Suprapubic skin (tissue), 4 donors: ENCODE data around the gene ATP13A3. TPM values are rescaled to one million over a fixed set of nuclear protein-coding genes. Genes with fewer than 3 reads are reported as not detected.

ENCODE experiments used
- DNase-seq, 2 donors: peaks; one replicate each; pipeline ENCODE4 v3.0.0-alpha.2; 2019; ENCODE audit warnings: low spot score in 2 of 2
- H3K27ac ChIP-seq: fragments of 200-600 bp; sonication (generic); one replicate; pipeline ENCODE4 v1.5.1; 2019
- H3K27me3 ChIP-seq: fragments of 200-600 bp; sonication (generic); one replicate; pipeline ENCODE4 v1.5.1; 2019
- H3K36me3 ChIP-seq: fragments of 200-600 bp; sonication (generic); one replicate; pipeline ENCODE4 v1.5.1; 2019
- H3K4me1 ChIP-seq: fragments of 200-600 bp; sonication (generic); one replicate; pipeline ENCODE4 v1.5.1; 2019
- H3K4me3 ChIP-seq: fragments of 200-600 bp; sonication (generic); one replicate; pipeline ENCODE4 v1.5.1; 2019; ENCODE audit warnings: mild to moderate bottlenecking
- H3K9me3 ChIP-seq: fragments of 200-600 bp; sonication (generic); one replicate; pipeline ENCODE4 v1.5.1; 2019
- EP300 ChIP-seq: sonication (generic); formaldehyde crosslinking; IDR thresholded peaks from one replicate; pipeline ENCODE4 v1.6.1; 2017; ENCODE audit warnings: antibody characterized with exemption
- POLR2A ChIP-seq, 2 donors: fragments of 450-650 bp; IDR thresholded peaks; one replicate each; pipeline ENCODE4 v1.6.1; 2017; ENCODE audit warnings: antibody characterized with exemption in 2 of 2, mild to moderate bottlenecking in 2 of 2, moderate library complexity in 2 of 2
- POLR2AphosphoS5 ChIP-seq, 3 donors: sonication (generic); formaldehyde crosslinking; IDR thresholded peaks; one replicate each; pipeline ENCODE4 v1.6.1; 2017; ENCODE audit warnings: antibody characterized with exemption in 3 of 3
- WGBS: methylation state at CpG from one replicate; pipeline ENCODE4 v1.1.5; 2018; 5-methylcytosine and 5-hydroxymethylcytosine counted together
- total RNA-seq, 4 donors: library from RNA; depleted of rRNA; stranded (reverse); fragments of >200 nt; gene quantifications; one replicate each; pipeline ENCODE4 v1.1.0, GENCODE V29; 2016
- TF ChIP-seq, protein P1 (sequence below), 2 donors: fragments of 200-600 bp in 1 of 2; fragments of 450-650 bp in 1 of 2; sonication (generic) in 1 of 2; IDR thresholded peaks; one replicate each; pipeline ENCODE4 v1.5.1; 2016 to 2019; ENCODE audit warnings: antibody characterized with exemption in 2 of 2, mild to moderate bottlenecking in 1 of 2, moderate library complexity in 1 of 2

The ATP13A3 gene
- total RNA-seq, 4 donors from 2014 or later: 49.3 to 76.0 (median 64.0) TPM

DNA sequence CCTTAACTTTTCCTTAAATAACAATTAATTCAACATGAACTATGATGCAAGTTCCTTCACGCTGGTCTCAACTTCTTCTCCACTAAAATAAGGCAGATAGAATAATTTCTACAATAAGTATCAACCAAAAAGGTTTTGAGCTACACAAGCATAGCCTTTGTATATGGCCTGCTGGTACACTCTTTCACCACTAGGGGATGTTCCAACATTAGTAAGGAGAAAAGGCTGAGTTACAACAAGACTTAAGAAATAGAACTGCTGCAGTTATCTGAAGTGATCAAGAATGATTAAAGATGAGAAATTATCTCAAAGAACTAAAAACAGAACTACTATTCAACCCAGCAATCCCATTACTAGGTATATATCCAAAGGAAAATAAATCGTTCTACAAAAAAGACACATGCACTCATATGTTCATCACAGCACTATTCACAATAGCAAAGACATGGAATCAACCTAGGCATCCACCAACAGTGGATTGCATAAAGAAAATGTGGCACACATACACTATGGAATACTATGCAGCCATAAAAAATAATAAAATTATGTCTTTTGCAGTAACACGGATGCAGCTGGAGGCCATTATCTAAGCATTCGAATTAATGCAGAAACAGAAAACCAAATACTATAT, 14.4 kb downstream of the ATP13A3 start:
- no peaks in the 10 kb centered on the region for H3K27me3 ChIP-seq
- no peaks in the 10 kb centered on the region for H3K9me3 ChIP-seq
- peaks cover 12% of the 10 kb centered on the region for H3K4me1 ChIP-seq
- DNase-seq: no peak
- 74% methylated on average over 4 of the region's 4 CpGs for WGBS
- TF ChIP-seq POLR2AphosphoS5 (IDR thresholded peaks at IDR 0.05) (no peak), POLR2A (IDR thresholded peaks at IDR 0.05) (no peak)
- TF ChIP-seq, protein P1, sequence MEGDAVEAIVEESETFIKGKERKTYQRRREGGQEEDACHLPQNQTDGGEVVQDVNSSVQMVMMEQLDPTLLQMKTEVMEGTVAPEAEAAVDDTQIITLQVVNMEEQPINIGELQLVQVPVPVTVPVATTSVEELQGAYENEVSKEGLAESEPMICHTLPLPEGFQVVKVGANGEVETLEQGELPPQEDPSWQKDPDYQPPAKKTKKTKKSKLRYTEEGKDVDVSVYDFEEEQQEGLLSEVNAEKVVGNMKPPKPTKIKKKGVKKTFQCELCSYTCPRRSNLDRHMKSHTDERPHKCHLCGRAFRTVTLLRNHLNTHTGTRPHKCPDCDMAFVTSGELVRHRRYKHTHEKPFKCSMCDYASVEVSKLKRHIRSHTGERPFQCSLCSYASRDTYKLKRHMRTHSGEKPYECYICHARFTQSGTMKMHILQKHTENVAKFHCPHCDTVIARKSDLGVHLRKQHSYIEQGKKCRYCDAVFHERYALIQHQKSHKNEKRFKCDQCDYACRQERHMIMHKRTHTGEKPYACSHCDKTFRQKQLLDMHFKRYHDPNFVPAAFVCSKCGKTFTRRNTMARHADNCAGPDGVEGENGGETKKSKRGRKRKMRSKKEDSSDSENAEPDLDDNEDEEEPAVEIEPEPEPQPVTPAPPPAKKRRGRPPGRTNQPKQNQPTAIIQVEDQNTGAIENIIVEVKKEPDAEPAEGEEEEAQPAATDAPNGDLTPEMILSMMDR (IDR thresholded peaks at IDR 0.05): peak; percentile 89 to 98
- no peaks in the 10 kb centered on the region for H3K36me3 ChIP-seq
- H3K27ac ChIP-seq: no peak overlapping the region
- no peak overlapping the region for H3K4me3 ChIP-seq

DNA sequence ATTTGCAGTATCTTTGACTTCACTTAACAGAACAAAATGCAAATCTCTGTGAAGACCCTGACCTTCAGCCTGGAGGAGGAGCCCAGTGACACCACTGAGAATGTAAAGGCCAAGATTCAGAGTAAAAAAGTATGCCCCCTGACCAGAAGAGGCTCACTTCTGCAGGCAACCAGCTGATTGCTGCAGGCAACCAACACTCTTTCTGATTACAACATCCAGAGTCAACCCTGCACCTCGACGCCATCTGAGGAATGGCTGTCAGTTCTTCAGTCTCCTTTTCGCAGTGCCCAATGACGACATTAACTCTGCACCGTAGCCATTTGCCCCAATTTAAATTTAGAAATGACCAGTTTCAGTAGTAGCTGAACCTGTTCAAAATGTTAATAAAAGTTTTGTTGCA, 14.9 kb downstream of the ATP13A3 start:
- no peak for DNase-seq
- H3K9me3 ChIP-seq: no peaks in the 10 kb centered on the region

DNA sequence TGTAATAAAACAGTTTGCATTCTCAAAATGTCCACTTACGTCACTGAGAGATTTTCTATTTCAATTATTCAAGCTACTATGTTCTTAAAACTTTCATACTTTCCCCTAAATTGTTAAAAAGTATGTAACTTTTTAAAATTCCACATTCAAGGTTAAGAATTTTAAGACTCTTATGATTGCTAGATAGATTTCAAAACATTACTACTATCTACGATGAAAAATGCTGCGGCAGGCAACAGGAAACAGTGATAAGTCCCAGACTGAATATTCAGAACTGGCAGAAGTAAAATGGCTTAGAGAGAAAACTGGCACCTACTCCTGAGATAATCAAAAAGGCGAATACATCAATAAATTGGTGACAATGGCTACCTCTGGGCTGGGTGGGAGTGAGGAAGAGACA, 16.2 kb downstream of the ATP13A3 start:
- no peak overlapping the region for H3K27ac ChIP-seq
- peaks cover 17% of the 10 kb centered on the region for H3K4me1 ChIP-seq
- H3K27me3 ChIP-seq: no peaks in the 10 kb centered on the region
- DNase-seq: no peak
- H3K4me3 ChIP-seq: no peak overlapping the region
- 80% methylated on average over 4 of the region's 4 CpGs for WGBS
- no peaks in the 10 kb centered on the region for H3K9me3 ChIP-seq
- no peaks in the 10 kb centered on the region for H3K36me3 ChIP-seq
- TF ChIP-seq EP300: no peak
- no peak for TF ChIP-seq POLR2A (IDR thresholded peaks at IDR 0.05)
- TF ChIP-seq, protein P1 (IDR thresholded peaks at IDR 0.05): no peak
- no peak for TF ChIP-seq POLR2AphosphoS5 (IDR thresholded peaks at IDR 0.05)

More for the DNA sequence above, 14.9 kb downstream of the ATP13A3 start:
- WGBS: 43% methylated on average over 5 of the region's 5 CpGs
- no peak overlapping the region for H3K4me3 ChIP-seq
- TF ChIP-seq EP300: no peak
- no peak for TF ChIP-seq POLR2A (IDR thresholded peaks at IDR 0.05)
- no peak for TF ChIP-seq POLR2AphosphoS5 (IDR thresholded peaks at IDR 0.05)
- TF ChIP-seq, protein P1 (IDR thresholded peaks at IDR 0.05): no peak
- H3K27ac ChIP-seq: no peak overlapping the region
- peaks cover 12% of the 10 kb centered on the region for H3K4me1 ChIP-seq
- H3K27me3 ChIP-seq: no peaks in the 10 kb centered on the region
- H3K36me3 ChIP-seq: no peaks in the 10 kb centered on the region

DNA sequence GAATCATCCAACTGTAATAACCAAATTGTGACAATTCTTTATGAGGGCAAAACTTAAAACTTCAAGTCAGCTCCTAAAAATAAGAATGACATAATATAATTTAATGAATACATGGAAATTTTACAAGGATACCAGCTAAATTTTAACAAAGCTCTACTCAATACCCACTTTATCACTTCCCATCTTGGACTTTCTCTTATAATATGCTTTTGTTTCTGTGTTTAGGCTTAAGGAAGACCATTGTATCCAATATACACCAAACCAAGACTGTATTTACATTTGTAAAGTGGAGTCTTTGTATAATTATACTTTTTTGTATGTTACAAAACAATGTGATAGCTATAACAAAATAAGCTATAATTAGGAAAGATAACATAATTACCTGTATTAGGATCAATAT, 16.8 kb downstream of the ATP13A3 start:
- Histone ChIP-seq H3K4me3 (no peak overlapping the region), H3K36me3 (no peaks in the 10 kb centered on the region), H3K4me1 (peaks cover 19% of the 10 kb centered on the region), H3K27ac (no peak overlapping the region), H3K9me3 (no peaks in the 10 kb centered on the region), H3K27me3 (no peaks in the 10 kb centered on the region)
- DNase-seq: no peak
- TF ChIP-seq POLR2A (IDR thresholded peaks at IDR 0.05) (no peak), EP300 (no peak), POLR2AphosphoS5 (IDR thresholded peaks at IDR 0.05) (no peak)
- TF ChIP-seq, protein P1 (IDR thresholded peaks at IDR 0.05): no peak

DNA sequence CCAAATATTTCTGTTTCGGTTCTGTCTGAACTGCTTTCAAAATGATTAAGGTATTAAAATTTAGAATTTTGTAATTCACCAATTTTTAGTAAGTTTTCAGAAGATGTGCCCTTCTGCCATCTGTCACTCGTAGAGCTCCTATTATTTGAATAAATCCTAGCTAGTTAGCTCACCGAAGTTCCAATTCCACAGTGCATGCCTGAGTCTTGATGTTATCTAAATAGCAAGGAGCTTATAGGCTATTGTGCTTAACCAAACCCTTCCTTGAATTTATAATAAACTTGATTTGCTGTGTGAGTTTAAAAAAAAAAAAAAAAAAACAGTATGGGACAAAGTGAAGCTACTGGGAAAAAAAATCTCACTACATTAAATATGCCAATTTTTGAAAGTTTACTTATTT, 18.7 kb downstream of the ATP13A3 start:
- Histone ChIP-seq H3K4me1 (peaks cover 19% of the 10 kb centered on the region), H3K27ac (no peak overlapping the region), H3K36me3 (no peaks in the 10 kb centered on the region), H3K9me3 (no peaks in the 10 kb centered on the region), H3K27me3 (no peaks in the 10 kb centered on the region), H3K4me3 (no peak overlapping the region)
- TF ChIP-seq POLR2A (IDR thresholded peaks at IDR 0.05): no peak
- TF ChIP-seq POLR2AphosphoS5 (IDR thresholded peaks at IDR 0.05): no peak
- TF ChIP-seq EP300: no peak
- TF ChIP-seq, protein P1 (IDR thresholded peaks at IDR 0.05): no peak
- no peak for DNase-seq
- 66% methylated on average over 3 of the region's 3 CpGs for WGBS
